ENCODE results near the gene HES3. TPM values are rescaled to one million over a fixed set of nuclear protein-coding genes. Genes with fewer than 3 reads are reported as not detected.

HES3 gene
- polyA plus RNA-seq, 1 experiment = not detected

- ChIA-PET POLR2A (no interaction called here), CTCF (interaction anchor here (0.5 to 4.4 kb wide), 2 partner anchors 16 to 174 kb away, joined by 5 to 19 read pairs; no protein-coding TSS in a partner anchor)
- Histone ChIP-seq H3K9me3 (ENCODE audit: control insufficient read depth, insufficient read depth, low read length) (no peaks in the 10 kb centered on the region), H3K4me3 (ENCODE audit: low read depth, low read length) (no peak overlapping the region), H3K27me3 (ENCODE audit: control insufficient read depth, insufficient read depth, low read length) (no peaks in the 10 kb centered on the region), H3K27ac (ENCODE audit: low read depth, low read length) (no peak overlapping the region)
- no peak for DNase-seq (ENCODE audit: low read depth, low spot score)
- no peak for TF ChIP-seq CTCF (IDR thresholded peaks at IDR 0.05; ENCODE audit: low read depth, low read length)
Measured at GRCh38 chr1:6220236-6220635, 23.7 kb upstream of the HES3 start.

DNA sequence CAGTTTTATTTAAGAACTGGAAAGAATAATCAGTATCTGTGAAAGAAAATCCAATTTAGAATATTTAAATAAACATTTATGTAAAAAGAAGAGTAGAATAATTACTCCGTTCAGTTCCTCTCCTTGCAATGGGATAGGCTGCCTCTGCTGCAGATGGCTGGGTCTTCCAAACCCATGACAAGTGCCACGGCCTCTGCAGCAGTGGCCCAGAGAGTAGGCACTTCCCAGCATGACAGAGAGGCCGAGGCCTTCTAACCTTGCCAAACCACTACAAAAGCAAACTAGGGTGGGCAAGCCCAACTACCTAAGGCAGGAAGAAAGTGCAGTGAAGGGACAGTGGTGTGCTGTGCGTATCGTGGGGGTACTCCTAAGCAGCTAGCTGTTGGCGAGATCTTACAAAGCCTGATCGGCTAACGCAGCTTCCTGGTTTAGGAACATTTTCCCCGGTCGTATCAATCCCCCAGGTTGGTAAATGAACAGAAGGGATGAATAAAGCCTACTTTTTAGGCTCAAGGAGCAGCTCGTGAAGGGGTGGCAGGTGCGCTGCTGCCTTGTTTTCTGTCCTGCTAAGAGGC lies 22.7 kb upstream of the HES3 start:
- TF ChIP-seq CTCF (IDR thresholded peaks at IDR 0.05; ENCODE audit: low read depth, low read length) = no peak
- H3K27me3 ChIP-seq (ENCODE audit: control insufficient read depth, insufficient read depth, low read length) = no peaks in the 10 kb centered on the region
- POLR2A ChIA-PET = no interaction called here
- DNase-seq (ENCODE audit: low read depth, low spot score) = no peak
- CTCF ChIA-PET = interaction anchor here (4.4 kb wide), 1 partner anchor 17 kb away, joined by 19 read pairs; no protein-coding TSS in a partner anchor
- no peaks in the 10 kb centered on the region for H3K9me3 ChIP-seq (ENCODE audit: control insufficient read depth, insufficient read depth, low read length)
- H3K27ac ChIP-seq (ENCODE audit: low read depth, low read length) = no peak overlapping the region
- H3K4me3 ChIP-seq (ENCODE audit: low read depth, low read length) = no peak overlapping the region

GRCh38 chr1:6222636-6223035 lies 21.3 kb upstream of the HES3 start:
- ChIA-PET CTCF (interaction anchor here (4.4 kb wide), 1 partner anchor 18 kb away, joined by 19 read pairs; no protein-coding TSS in a partner anchor), POLR2A (no interaction called here)
- no peak for TF ChIP-seq CTCF (IDR thresholded peaks at IDR 0.05; ENCODE audit: low read depth, low read length)
- Histone ChIP-seq H3K27ac (ENCODE audit: low read depth, low read length) (no peak overlapping the region), H3K27me3 (ENCODE audit: control insufficient read depth, insufficient read depth, low read length) (no peaks in the 10 kb centered on the region), H3K9me3 (ENCODE audit: control insufficient read depth, insufficient read depth, low read length) (no peaks in the 10 kb centered on the region), H3K4me3 (ENCODE audit: low read depth, low read length) (no peak overlapping the region)
- DNase-seq (ENCODE audit: low read depth, low spot score) = no peak

DNA sequence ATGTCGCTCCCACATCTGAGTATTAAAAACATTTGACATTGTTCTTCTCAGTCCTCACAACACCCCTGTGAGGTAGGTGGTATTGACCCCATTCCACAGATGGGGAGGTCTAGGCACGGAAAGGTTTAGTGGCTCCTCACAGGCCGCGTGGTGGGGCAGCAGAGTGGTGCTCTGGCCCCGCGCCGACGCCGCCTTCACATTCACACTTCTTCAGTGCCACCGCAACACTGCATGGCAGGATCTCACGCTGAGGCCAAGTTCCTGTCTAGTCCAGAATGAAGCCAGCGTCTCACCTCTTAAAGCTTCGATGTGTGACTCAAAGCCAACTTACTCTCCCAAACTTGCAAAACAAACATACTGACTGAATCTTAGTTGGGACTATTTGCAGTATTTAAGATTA lies 20.4 kb upstream of the HES3 start:
- Histone ChIP-seq H3K27ac (ENCODE audit: low read depth, low read length) (no peak overlapping the region), H3K27me3 (ENCODE audit: control insufficient read depth, insufficient read depth, low read length) (no peaks in the 10 kb centered on the region), H3K9me3 (ENCODE audit: control insufficient read depth, insufficient read depth, low read length) (no peaks in the 10 kb centered on the region), H3K4me3 (ENCODE audit: low read depth, low read length) (no peak overlapping the region)
- no peak for DNase-seq (ENCODE audit: low read depth, low spot score)
- POLR2A ChIA-PET = no interaction called here
- TF ChIP-seq CTCF (IDR thresholded peaks at IDR 0.05; ENCODE audit: low read depth, low read length) = no peak
- CTCF ChIA-PET = interaction anchor here (0.9 to 4.4 kb wide), 3 partner anchors 19 to 22 kb away, joined by 5 to 19 read pairs (median 5); no protein-coding TSS in a partner anchor

DNA sequence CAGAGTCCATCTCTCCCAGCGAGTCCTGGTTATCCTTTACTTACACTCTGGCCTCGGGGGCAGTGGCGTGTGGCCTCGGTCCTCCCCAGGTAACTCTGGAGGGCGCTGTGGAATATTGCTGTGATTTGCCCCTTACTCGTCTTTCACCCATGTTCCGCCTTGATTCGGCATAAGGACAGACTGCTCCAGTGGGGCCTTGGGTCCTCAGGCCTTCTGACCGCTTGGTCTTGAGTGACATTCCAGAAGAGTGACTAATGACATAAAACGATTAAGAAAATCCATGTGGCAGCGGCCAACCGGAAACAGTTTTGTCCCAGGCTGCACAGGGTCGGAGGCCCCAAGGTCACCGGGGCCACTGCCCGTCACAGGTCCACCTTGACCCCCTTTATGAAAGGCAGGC lies 19.3 kb upstream of the HES3 start:
- Histone ChIP-seq H3K27me3 (ENCODE audit: control insufficient read depth, insufficient read depth, low read length) (no peaks in the 10 kb centered on the region), H3K9me3 (ENCODE audit: control insufficient read depth, insufficient read depth, low read length) (no peaks in the 10 kb centered on the region), H3K4me3 (ENCODE audit: low read depth, low read length) (no peak overlapping the region), H3K27ac (ENCODE audit: low read depth, low read length) (no peak overlapping the region)
- ChIA-PET POLR2A (no interaction called here), CTCF (interaction anchor here (0.9 to 1.7 kb wide), 3 partner anchors 20 to 21 kb away, joined by 5 to 10 read pairs (median 5); no protein-coding TSS in a partner anchor)
- no peak for TF ChIP-seq CTCF (IDR thresholded peaks at IDR 0.05; ENCODE audit: low read depth, low read length)
- DNase-seq (ENCODE audit: low read depth, low spot score) = no peak

All from AG04450 (cell line).